Stimulated activated CD4-positive, alpha-beta T cell treated with anti-CD3 and anti-CD28 coated beads, Interleukin-1b, Interleukin-23, amount 100 ng/mL, for 24 hours (primary cell): ENCODE measurements around the gene PLCB4.
"Not testable (repeated sequence)": the region's sequence is repeated elsewhere in the genome, so short reads cannot be mapped to it uniquely, and the experiment has no call there.

Experiments used
- DNase-seq, 4 experiments: peaks; one replicate each; pipeline ENCODE4 v3.0.0-alpha.2; 2020; ENCODE audit warnings: low read depth in 4 of 4, low spot score in 1 of 4

PLCB4 gene

GRCh38 chr20:9353916-9354276, 285.0 kb downstream of the PLCB4 start:
- DNase-seq = no peak

GRCh38 chr20:9354579-9354978, 285.7 kb downstream of the PLCB4 start:
- DNase-seq = no peak

- DNase-seq = no peak
Observed at GRCh38 chr20:9358001-9358400, 289.1 kb downstream of the PLCB4 start.

GRCh38 chr20:9359561-9360308, 290.8 kb downstream of the PLCB4 start:
- no peak for DNase-seq

- DNase-seq = no peak
Observed at GRCh38 chr20:9360431-9360830, 291.5 kb downstream of the PLCB4 start.

- no peak for DNase-seq
Observed at GRCh38 chr20:9363673-9364072, 294.8 kb downstream of the PLCB4 start.

DNA sequence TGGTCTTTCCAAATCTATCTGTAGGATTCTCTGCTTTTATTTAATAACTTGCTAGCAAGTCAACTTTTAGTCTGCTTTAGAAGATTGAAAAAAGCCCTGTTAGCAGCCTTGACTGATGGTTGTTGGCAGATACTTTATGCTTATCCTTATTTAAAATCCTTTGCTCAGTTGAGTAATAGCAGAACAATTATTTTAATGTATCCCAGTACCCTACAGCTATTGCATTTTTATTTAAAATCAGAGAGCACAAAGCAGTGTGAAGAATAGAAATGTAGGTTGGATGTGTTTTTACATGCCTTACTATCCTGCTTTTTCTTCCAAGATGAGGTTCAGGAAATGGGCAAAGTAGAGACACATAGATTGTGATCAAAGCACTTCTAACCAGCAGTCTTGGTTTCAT, 298.4 kb downstream of the PLCB4 start:
- no peak for DNase-seq

DNA sequence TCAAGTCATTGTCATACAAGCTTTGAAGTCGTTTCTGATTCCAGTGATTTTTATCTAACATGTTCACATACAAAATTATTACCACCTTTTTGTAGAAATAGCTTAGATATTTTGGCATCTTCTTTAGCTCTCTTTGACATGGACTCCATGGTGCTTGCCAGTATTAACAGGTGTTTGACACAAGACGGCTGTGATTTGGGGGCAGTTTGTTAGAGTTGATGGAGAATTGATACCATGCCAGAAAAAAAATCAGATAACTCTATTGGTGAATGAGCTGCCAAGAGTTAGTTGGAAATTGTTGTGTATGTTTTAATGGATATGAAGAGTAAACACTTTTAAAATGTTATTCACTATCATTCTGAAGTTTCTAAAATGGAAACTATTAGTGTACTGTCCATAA, 298.9 kb downstream of the PLCB4 start:
- DNase-seq = no peak

DNA sequence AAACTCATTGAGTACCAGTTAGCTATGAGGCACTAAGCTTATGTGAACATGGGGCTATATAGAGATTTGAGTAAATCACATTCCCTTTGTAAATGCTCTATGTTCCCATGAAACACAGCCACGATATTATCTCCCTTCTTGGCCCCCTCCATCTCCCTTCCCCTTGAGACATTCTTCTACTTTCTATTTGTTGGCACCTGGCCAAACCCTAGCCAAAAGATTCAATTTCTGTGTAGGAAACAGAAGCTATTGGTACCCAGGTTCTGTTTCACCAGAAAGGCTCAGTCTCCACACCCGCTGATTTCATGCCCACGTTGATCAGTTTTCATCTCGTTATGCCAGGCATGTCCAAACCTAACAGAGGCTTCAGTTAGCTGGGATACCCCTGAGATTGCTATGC, 300.0 kb downstream of the PLCB4 start:
- DNase-seq = no peak

GRCh38 chr20:9369557-9369956, 300.7 kb downstream of the PLCB4 start:
- DNase-seq = no peak

DNA sequence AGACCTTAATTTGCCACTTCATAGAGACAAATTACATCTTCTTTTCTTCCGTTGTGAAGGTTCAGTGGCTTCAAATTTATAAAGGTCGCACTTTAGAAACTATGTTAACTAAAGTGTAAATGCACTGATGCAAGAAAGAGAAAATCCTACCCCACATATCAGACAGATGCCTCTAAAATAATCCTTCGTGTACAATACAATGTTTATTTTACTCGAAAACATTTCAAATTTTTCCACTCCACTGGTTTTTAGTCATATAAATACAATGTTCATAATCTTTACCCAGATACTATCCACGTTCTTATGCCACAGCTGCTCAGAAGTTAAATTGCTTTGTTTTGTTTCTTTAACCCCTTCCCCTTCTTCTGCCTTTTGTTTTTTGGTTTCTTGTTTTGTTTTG, 305.2 kb downstream of the PLCB4 start:
- DNase-seq = no peak

- no peak for DNase-seq
Observed at GRCh38 chr20:9374480-9374879, 305.6 kb downstream of the PLCB4 start.

DNA sequence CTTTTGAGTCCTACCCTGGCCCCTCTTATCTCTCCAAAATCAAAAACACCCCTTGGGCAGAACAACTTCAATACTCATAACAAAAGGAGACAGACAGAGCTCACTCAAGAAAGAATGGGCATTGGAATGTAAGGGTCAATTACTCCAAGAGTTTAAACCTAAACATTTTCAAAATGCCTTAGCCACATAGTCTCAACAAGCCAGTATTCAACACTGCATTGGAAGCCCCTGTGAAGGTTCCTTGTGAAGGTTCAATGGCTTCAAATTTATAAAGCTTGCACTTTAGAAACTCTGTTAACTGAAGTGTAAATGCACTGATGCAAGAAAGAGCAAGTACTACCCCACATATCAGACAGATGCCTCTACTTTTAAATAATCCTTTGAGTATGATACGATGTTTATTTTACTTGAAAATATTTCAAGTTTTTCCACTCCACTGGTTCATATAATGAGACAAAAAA, 306.4 kb downstream of the PLCB4 start:
- no peak for DNase-seq

- DNase-seq = no peak
Observed at GRCh38 chr20:9377007-9377406, 308.1 kb downstream of the PLCB4 start.

- DNase-seq = not testable (repeated sequence)
Observed at GRCh38 chr20:9385345-9386310, 316.7 kb downstream of the PLCB4 start.

GRCh38 chr20:9388160-9388812, 319.4 kb downstream of the PLCB4 start:
- DNase-seq = no peak

- no peak for DNase-seq
Observed at GRCh38 chr20:9388813-9389161, 319.9 kb downstream of the PLCB4 start.

DNA sequence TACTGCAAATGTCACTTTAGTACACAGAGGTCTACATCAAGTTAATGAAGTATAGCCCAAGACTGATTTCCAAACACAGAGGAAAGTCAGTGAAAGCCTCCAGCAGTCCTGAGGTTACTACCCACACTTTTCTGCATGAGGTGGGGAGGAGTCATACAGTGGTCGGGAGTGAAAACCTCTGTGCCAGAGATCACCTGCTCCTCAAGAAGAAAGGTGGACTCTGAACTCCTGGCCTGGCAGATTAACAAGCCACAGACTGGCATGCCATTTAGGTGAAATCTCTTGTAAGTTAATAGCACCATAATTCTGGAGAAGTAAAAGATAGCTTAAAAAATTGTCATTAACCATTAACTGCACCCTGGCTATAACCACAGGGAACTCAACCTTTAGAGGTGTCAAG, 320.5 kb downstream of the PLCB4 start:
- DNase-seq = no peak

GRCh38 chr20:9390441-9390840, 321.6 kb downstream of the PLCB4 start:
- DNase-seq = no peak

DNA sequence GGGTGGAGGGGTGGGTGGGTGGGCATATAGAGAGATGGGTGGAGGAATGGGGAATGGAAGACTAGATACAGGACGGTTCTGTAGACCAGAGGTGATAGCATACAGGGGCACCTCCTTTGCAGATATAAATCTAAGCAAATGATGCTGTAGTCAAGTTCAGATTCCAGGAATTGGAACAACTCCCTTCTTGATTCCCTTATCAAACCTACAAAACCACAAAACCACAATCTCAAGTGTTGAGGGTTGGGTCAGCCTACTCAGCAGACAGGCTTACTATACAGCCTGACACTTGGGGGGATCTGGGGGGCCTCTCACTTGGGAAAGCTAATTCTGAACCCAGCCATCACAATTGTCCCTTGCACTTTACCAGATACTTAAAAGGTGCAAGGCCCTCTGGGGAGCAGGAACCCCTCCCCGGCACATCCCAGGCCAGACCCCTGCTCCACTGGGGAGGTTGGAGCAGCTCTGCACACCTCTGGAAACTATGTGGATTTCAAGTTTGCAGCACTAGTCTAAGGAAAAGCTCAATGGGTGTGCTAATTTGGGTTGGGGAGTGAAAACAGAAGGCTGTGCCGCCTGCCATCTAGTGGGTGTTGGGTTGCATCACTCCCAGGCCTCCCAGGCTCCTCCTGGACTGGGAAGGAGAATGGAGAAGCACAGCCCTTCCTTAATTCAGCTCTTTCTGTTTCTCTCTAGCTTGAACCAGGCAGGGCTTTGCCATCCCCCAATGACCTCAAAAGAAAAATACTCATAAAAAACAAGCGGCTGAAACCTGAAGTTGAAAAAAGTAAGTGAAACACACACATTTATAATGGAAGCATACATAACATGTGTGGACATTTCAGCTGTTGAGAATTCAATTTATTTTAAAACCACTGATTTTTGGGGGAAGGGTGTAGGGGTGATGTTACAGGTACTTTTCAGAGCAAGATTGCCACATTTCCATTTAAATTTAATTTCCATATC, 324.3 kb downstream of the PLCB4 start:
- DNase-seq = no peak

- DNase-seq = no peak
Observed at GRCh38 chr20:9395971-9396370, 327.1 kb downstream of the PLCB4 start.
